ENCODE measurements around the gene NCAPG2.

DNA sequence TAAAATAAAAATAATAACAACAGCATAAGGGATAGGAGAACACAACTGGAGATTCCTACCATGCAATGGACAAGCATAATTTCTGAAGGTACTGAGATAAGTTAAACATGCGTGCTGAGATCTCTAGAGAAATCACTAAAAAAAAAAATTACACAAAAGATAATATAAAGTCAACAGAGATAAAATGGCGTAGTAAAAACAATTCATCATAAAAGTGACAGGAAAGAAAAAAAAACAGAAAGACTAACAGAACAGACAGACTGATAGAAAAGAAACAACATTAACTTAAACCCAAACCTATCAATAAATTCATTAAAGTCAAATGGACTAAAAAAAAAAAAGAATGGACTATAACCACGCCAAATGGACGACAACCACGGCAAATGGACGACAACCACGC, 56.4 kb downstream of the NCAPG2 start:
- no peak for TF ChIP-seq CTCF (IDR thresholded peaks at IDR 0.05; ENCODE audit: poor library complexity, severe bottlenecking)
- no peak for TF ChIP-seq POLR2AphosphoS5 (IDR thresholded peaks at IDR 0.05)
